ENCODE data around the gene COPS8. TPM values are rescaled to one million over a fixed set of nuclear protein-coding genes. Genes with fewer than 3 reads are reported as not detected.

COPS8 gene
- total RNA-seq, 1 donor from 2014 or later: 59.7 TPM

- TF ChIP-seq CTCF (IDR thresholded peaks at IDR 0.05; ENCODE audit: unreplicated experiment): no peak
- Mint-ChIP-seq H3K9me3 (peaks cover 29% of the 10 kb centered on the region), H3K36me3 (peaks cover 65% of the 10 kb centered on the region), H3K27me3 (ENCODE audit: low read depth) (no peaks in the 10 kb centered on the region), H3K27ac (no peak overlapping the region), H3K4me3 (no peak overlapping the region), H3K4me1 (no peaks in the 10 kb centered on the region)
- no peak for DNase-seq (ENCODE audit: low spot score in 2 of 2, unreplicated experiment in 2 of 2)
Observed at GRCh38 chr2:237102428-237102827, 16.7 kb downstream of the COPS8 start.

GRCh38 chr2:237109421-237109934, 23.8 kb downstream of the COPS8 start:
- H3K4me3 Mint-ChIP-seq: no peak overlapping the region
- no peak for TF ChIP-seq CTCF (IDR thresholded peaks at IDR 0.05; ENCODE audit: unreplicated experiment)
- H3K27me3 Mint-ChIP-seq (ENCODE audit: low read depth): no peaks in the 10 kb centered on the region
- H3K36me3 Mint-ChIP-seq: peaks cover 48% of the 10 kb centered on the region
- peaks cover 54% of the 10 kb centered on the region for H3K9me3 Mint-ChIP-seq
- no peak overlapping the region for H3K27ac Mint-ChIP-seq
- no peak for DNase-seq (ENCODE audit: low spot score in 2 of 2, unreplicated experiment in 2 of 2)
- no peaks in the 10 kb centered on the region for H3K4me1 Mint-ChIP-seq

- H3K9me3 Mint-ChIP-seq: peaks cover 31% of the 10 kb centered on the region
- H3K4me1 Mint-ChIP-seq: peaks cover 16% of the 10 kb centered on the region
- no peak overlapping the region for H3K4me3 Mint-ChIP-seq
- no peak for TF ChIP-seq CTCF (IDR thresholded peaks at IDR 0.05; ENCODE audit: unreplicated experiment)
- no peak overlapping the region for H3K27ac Mint-ChIP-seq
- H3K27me3 Mint-ChIP-seq (ENCODE audit: low read depth): no peaks in the 10 kb centered on the region
- DNase-seq (ENCODE audit: low spot score in 2 of 2, unreplicated experiment in 2 of 2): no peak
- H3K36me3 Mint-ChIP-seq: peaks cover 19% of the 10 kb centered on the region
Observed at GRCh38 chr2:237113026-237113795, 27.5 kb downstream of the COPS8 start.

- no peak for DNase-seq (ENCODE audit: low spot score in 2 of 2, unreplicated experiment in 2 of 2)
- H3K27ac Mint-ChIP-seq: no peak overlapping the region
- H3K36me3 Mint-ChIP-seq: peaks cover 2% of the 10 kb centered on the region
- peaks cover 27% of the 10 kb centered on the region for H3K4me1 Mint-ChIP-seq
- peaks cover 5% of the 10 kb centered on the region for H3K9me3 Mint-ChIP-seq
- H3K4me3 Mint-ChIP-seq: no peak overlapping the region
- no peak for TF ChIP-seq CTCF (IDR thresholded peaks at IDR 0.05; ENCODE audit: unreplicated experiment)
- no peaks in the 10 kb centered on the region for H3K27me3 Mint-ChIP-seq (ENCODE audit: low read depth)
Observed at GRCh38 chr2:237115870-237116269, 30.2 kb downstream of the COPS8 start.

- no peak for TF ChIP-seq CTCF (IDR thresholded peaks at IDR 0.05; ENCODE audit: unreplicated experiment)
- Mint-ChIP-seq H3K36me3 (no peaks in the 10 kb centered on the region), H3K4me1 (peaks cover 27% of the 10 kb centered on the region), H3K27ac (no peak overlapping the region), H3K27me3 (ENCODE audit: low read depth) (no peaks in the 10 kb centered on the region), H3K9me3 (peaks cover 3% of the 10 kb centered on the region), H3K4me3 (no peak overlapping the region)
- DNase-seq (ENCODE audit: low spot score in 2 of 2, unreplicated experiment in 2 of 2): no peak
Observed at GRCh38 chr2:237116431-237116830, 30.7 kb downstream of the COPS8 start.

All from mesothelial cell of epicardium (in vitro differentiated cells).